ENCODE data around the gene LSP1.
"Not testable (repeated sequence)": the region's sequence is repeated elsewhere in the genome, so short reads cannot be mapped to it uniquely, and the experiment has no call there.

LSP1 gene

GRCh38 chr11:1882265-1883238 is 29.7 kb downstream of the LSP1 start:
- peak; percentile 81 for DNase-seq (ENCODE audit: low read depth)
- no peak overlapping the region for H3K4me3 ChIP-seq (ENCODE audit: low read depth, low read length)
- TF ChIP-seq MAX (IDR thresholded peaks at IDR 0.05; ENCODE audit: low read depth, low read length) (peak; percentile 59; the same call in 1 of the 2 replicates), CTCF (IDR thresholded peaks at IDR 0.05; ENCODE audit: low read depth, low read length) (peak; percentile 82), POLR2A (IDR thresholded peaks at IDR 0.05; ENCODE audit: extremely low read depth, insufficient read length) (no peak)

GRCh38 chr11:1883346-1884302 is 30.7 kb downstream of the LSP1 start:
- TF ChIP-seq POLR2A (IDR thresholded peaks at IDR 0.05; ENCODE audit: extremely low read depth, insufficient read length) (no peak), MAX (IDR thresholded peaks at IDR 0.05; ENCODE audit: low read depth, low read length) (no peak), CTCF (IDR thresholded peaks at IDR 0.05; ENCODE audit: low read depth, low read length) (no peak), MYC (IDR thresholded peaks at IDR 0.05; ENCODE audit: low read depth, low read length) (no peak)
- DNase-seq (ENCODE audit: low read depth): no peak
- no peak overlapping the region for H3K4me3 ChIP-seq (ENCODE audit: low read depth, low read length)

- TF ChIP-seq MAX (IDR thresholded peaks at IDR 0.05; ENCODE audit: low read depth, low read length): no peak
- no peak for TF ChIP-seq POLR2A (IDR thresholded peaks at IDR 0.05; ENCODE audit: extremely low read depth, insufficient read length)
- no peak overlapping the region for H3K4me3 ChIP-seq (ENCODE audit: low read depth, low read length)
- DNase-seq (ENCODE audit: low read depth): no peak
These were observed 31.4 kb downstream of the LSP1 start for GRCh38 chr11:1884303-1884700.

GRCh38 chr11:1886551-1886950 is 33.7 kb downstream of the LSP1 start:
- not testable (repeated sequence) for DNase-seq (ENCODE audit: low read depth); H3K4me3 ChIP-seq (ENCODE audit: low read depth, low read length)

- TF ChIP-seq POLR2A (IDR thresholded peaks at IDR 0.05; ENCODE audit: extremely low read depth, insufficient read length) (no peak), CTCF (IDR thresholded peaks at IDR 0.05; ENCODE audit: low read depth, low read length) (no peak), MYC (IDR thresholded peaks at IDR 0.05; ENCODE audit: low read depth, low read length) (no peak), MAX (IDR thresholded peaks at IDR 0.05; ENCODE audit: low read depth, low read length) (no peak)
- peak; percentile 47 for DNase-seq (ENCODE audit: low read depth)
- no peak overlapping the region for H3K4me3 ChIP-seq (ENCODE audit: low read depth, low read length)
These were observed 34.8 kb downstream of the LSP1 start for GRCh38 chr11:1887451-1888346.

- H3K4me3 ChIP-seq (ENCODE audit: low read depth, low read length): peak overlapping the region; percentile 42
- TF ChIP-seq CTCF (IDR thresholded peaks at IDR 0.05; ENCODE audit: low read depth, low read length): no peak
- no peak for TF ChIP-seq MAX (IDR thresholded peaks at IDR 0.05; ENCODE audit: low read depth, low read length)
- no peak for TF ChIP-seq POLR2A (IDR thresholded peaks at IDR 0.05; ENCODE audit: extremely low read depth, insufficient read length)
- no peak for TF ChIP-seq MYC (IDR thresholded peaks at IDR 0.05; ENCODE audit: low read depth, low read length)
- DNase-seq (ENCODE audit: low read depth): no peak
These were observed 35.5 kb downstream of the LSP1 start for GRCh38 chr11:1888347-1888753.

All from NB4 (cell line).